Skeletal muscle tissue (tissue), 4 donors: ENCODE data around the gene AGFG2. TPM values are rescaled to one million over a fixed set of nuclear protein-coding genes. Genes with fewer than 3 reads are reported as not detected.
"Not testable (repeated sequence)": the region's sequence is repeated elsewhere in the genome, so short reads cannot be mapped to it uniquely, and the experiment has no call there.

Source experiments
- H3K27ac ChIP-seq: one replicate; pipeline ENCODE4 v1.7.0; 2013; ENCODE audit warnings: mild to moderate bottlenecking, low read depth, low read length, inconsistent platforms
- H3K27me3 ChIP-seq, 3 donors: one replicate each; pipeline ENCODE4 v1.7.0; 2013; ENCODE audit warnings: low read length in 3 of 3; ENCODE audit not compliant: control insufficient read depth in 3 of 3, insufficient read depth in 3 of 3
- H3K36me3 ChIP-seq, 3 donors: one replicate each; pipeline ENCODE4 v1.7.0; 2013; ENCODE audit warnings: low read length in 3 of 3; ENCODE audit not compliant: control insufficient read depth in 3 of 3, insufficient read depth in 3 of 3
- H3K4me1 ChIP-seq, 3 donors: one replicate each; pipeline ENCODE4 v1.7.0; 2013; ENCODE audit warnings: low read length in 3 of 3, mild to moderate bottlenecking in 3 of 3; ENCODE audit not compliant: control insufficient read depth in 3 of 3, insufficient read depth in 3 of 3
- H3K4me3 ChIP-seq, 3 donors: one replicate each; pipeline ENCODE4 v1.7.0; 2013; ENCODE audit warnings: low read length in 3 of 3
- H3K9ac ChIP-seq, 3 donors: one replicate each; pipeline ENCODE4 v1.7.0; 2013; ENCODE audit warnings: low read length in 3 of 3, mild to moderate bottlenecking in 3 of 3, moderate library complexity in 2 of 3, low read depth in 1 of 3
- H3K9me3 ChIP-seq, 3 donors: one replicate each; pipeline ENCODE4 v1.7.0; 2013; ENCODE audit warnings: low read length in 3 of 3; ENCODE audit not compliant: control insufficient read depth in 3 of 3
- total RNA-seq: library from RNA; depleted of rRNA; stranded (reverse); fragments of >200 nt; gene quantifications from one replicate; pipeline ENCODE4 v1.2.3, GENCODE V29; 2014
- donor health status: Osteomylitis.

The AGFG2 gene
- total RNA-seq, 1 donor from 2014 or later: 3.1 TPM

GRCh38 chr7:100563100-100563564, 24.1 kb downstream of the AGFG2 start:
- Histone ChIP-seq H3K4me1 (peaks cover 0 to 3% (median 0%) of the 10 kb centered on the region in 3 donors), H3K4me3 (no peak overlapping the region), H3K9ac (no peak overlapping the region), H3K27me3 (no peaks in the 10 kb centered on the region), H3K27ac (no peak overlapping the region), H3K36me3 (peaks cover 4 to 10% (median 4%) of the 10 kb centered on the region in 3 donors), H3K9me3 (no peaks in the 10 kb centered on the region)

- no peak overlapping the region for H3K27ac ChIP-seq
- peaks cover 4 to 10% (median 4%) of the 10 kb centered on the region in 3 donors for H3K36me3 ChIP-seq
- peaks cover 0 to 1% (median 0%) of the 10 kb centered on the region in 3 donors for H3K27me3 ChIP-seq
These were observed 24.9 kb downstream of the AGFG2 start for GRCh38 chr7:100563809-100564400.

GRCh38 chr7:100564405-100564804, 25.4 kb downstream of the AGFG2 start:
- H3K36me3 ChIP-seq, H3K27me3 ChIP-seq, H3K27ac ChIP-seq, H3K4me3 ChIP-seq, H3K4me1 ChIP-seq, H3K9ac ChIP-seq, H3K9me3 ChIP-seq: not testable (repeated sequence)

More at GRCh38 chr7:100563809-100564400, 24.9 kb downstream of the AGFG2 start:
- peaks cover 0 to 6% (median 0%) of the 10 kb centered on the region in 3 donors for H3K4me1 ChIP-seq
- H3K4me3 ChIP-seq: no peak overlapping the region
- peak overlapping the region in 1 of 3 donors; percentile 8 for H3K9ac ChIP-seq
- H3K9me3 ChIP-seq: no peaks in the 10 kb centered on the region

GRCh38 chr7:100565133-100565571, 26.1 kb downstream of the AGFG2 start:
- Histone ChIP-seq H3K27me3 (peaks cover 0 to 12% (median 8%) of the 10 kb centered on the region in 3 donors), H3K9me3 (no peaks in the 10 kb centered on the region), H3K4me3 (no peak overlapping the region), H3K9ac (no peak overlapping the region), H3K36me3 (peaks cover 4 to 10% (median 4%) of the 10 kb centered on the region in 3 donors), H3K27ac (no peak overlapping the region), H3K4me1 (peaks cover 2 to 12% (median 3%) of the 10 kb centered on the region in 3 donors)

- Histone ChIP-seq H3K4me3 (no peak overlapping the region), H3K4me1 (peaks cover 4 to 14% (median 6%) of the 10 kb centered on the region in 3 donors)
These were observed 27.1 kb downstream of the AGFG2 start for GRCh38 chr7:100566018-100566531.

GRCh38 chr7:100567031-100567730, 28.2 kb downstream of the AGFG2 start:
- Histone ChIP-seq H3K4me1 (peaks cover 4 to 14% (median 6%) of the 10 kb centered on the region in 3 donors), H3K9ac (no peak overlapping the region), H3K4me3 (no peak overlapping the region)

More at GRCh38 chr7:100566018-100566531, 27.1 kb downstream of the AGFG2 start:
- peaks cover 4 to 18% (median 13%) of the 10 kb centered on the region in 3 donors for H3K27me3 ChIP-seq
- H3K36me3 ChIP-seq: peaks cover 4 to 10% (median 4%) of the 10 kb centered on the region in 3 donors
- H3K27ac ChIP-seq: no peak overlapping the region
- no peak overlapping the region for H3K9ac ChIP-seq
- H3K9me3 ChIP-seq: no peaks in the 10 kb centered on the region

GRCh38 chr7:100567751-100568175, 28.8 kb downstream of the AGFG2 start:
- Histone ChIP-seq H3K9me3 (no peaks in the 10 kb centered on the region), H3K4me1 (peaks cover 4 to 14% (median 6%) of the 10 kb centered on the region in 3 donors), H3K36me3 (peaks cover 0 to 5% (median 3%) of the 10 kb centered on the region in 3 donors), H3K9ac (no peak overlapping the region), H3K27ac (no peak overlapping the region), H3K27me3 (peaks cover 11 to 32% (median 23%) of the 10 kb centered on the region in 3 donors), H3K4me3 (no peak overlapping the region)

More at GRCh38 chr7:100567031-100567730, 28.2 kb downstream of the AGFG2 start:
- peaks cover 11 to 29% (median 23%) of the 10 kb centered on the region in 3 donors for H3K27me3 ChIP-seq
- H3K9me3 ChIP-seq: no peaks in the 10 kb centered on the region
- H3K27ac ChIP-seq: no peak overlapping the region
- H3K36me3 ChIP-seq: peaks cover 0 to 7% (median 4%) of the 10 kb centered on the region in 3 donors

- Histone ChIP-seq H3K4me3 (no peak overlapping the region), H3K27me3 (peaks cover 11 to 32% (median 23%) of the 10 kb centered on the region in 3 donors), H3K9ac (no peak overlapping the region), H3K36me3 (no peaks in the 10 kb centered on the region), H3K27ac (no peak overlapping the region), H3K9me3 (no peaks in the 10 kb centered on the region), H3K4me1 (peaks cover 4 to 14% (median 6%) of the 10 kb centered on the region in 3 donors)
These were observed 29.3 kb downstream of the AGFG2 start for GRCh38 chr7:100568176-100568895.
